SK-N-SH treated with all-trans-retinoic acid at 6 μM for 48 hours (cell line): ENCODE results near the gene AVPR1B.

ENCODE experiments used
- ATAC-seq: fragments of 200-7000 bp; cut with Tn5 transposase; 3 replicates; pipeline ENCODE4 v1.9.1; 2020; ENCODE audit warnings: mild to moderate bottlenecking, moderate library complexity
- ARNTL ChIP-seq: fragments of 450-650 bp; formaldehyde crosslinking; IDR thresholded peaks from 2 replicates; pipeline ENCODE4 v1.5.0; 2020; ENCODE audit warnings: low read depth, mild to moderate bottlenecking, moderate library complexity, borderline replicate concordance
- BACH2 ChIP-seq: fragments of 250-450 bp; sonication (Bioruptor Pico); IDR thresholded peaks from 2 replicates; pipeline ENCODE4 v1.9.0; 2021; ENCODE audit warnings: mild to moderate bottlenecking, borderline replicate concordance
- CSRNP3 ChIP-seq: fragments of 250-450 bp; sonication (Bioruptor Pico); IDR thresholded peaks from 2 replicates; pipeline ENCODE4 v1.5.1; 2021; ENCODE audit warnings: mild to moderate bottlenecking, moderate library complexity
- ESRRG ChIP-seq: fragments of 250-450 bp; sonication (Bioruptor Pico); IDR thresholded peaks from 2 replicates; pipeline ENCODE4 v1.6.1; 2021; ENCODE audit warnings: mild to moderate bottlenecking
- GLIS3 ChIP-seq: fragments of 250-450 bp; sonication (Bioruptor Pico); IDR thresholded peaks from 2 replicates; pipeline ENCODE4 v1.5.0; 2020; ENCODE audit warnings: mild to moderate bottlenecking, moderate library complexity
- ISL1 ChIP-seq: fragments of 250-450 bp; sonication (Bioruptor Pico); IDR thresholded peaks from 2 replicates; pipeline ENCODE4 v2.1.2; 2022; ENCODE audit warnings: mild to moderate bottlenecking, moderate library complexity
- OSR1 ChIP-seq: fragments of 250-450 bp; sonication (Bioruptor Pico); IDR thresholded peaks from 2 replicates; pipeline ENCODE4 v1.8.0; 2022; ENCODE audit warnings: moderate library complexity, mild to moderate bottlenecking, inconsistent platforms
- PATZ1 ChIP-seq: fragments of 250-450 bp; sonication (Bioruptor Pico); IDR thresholded peaks from 2 replicates; pipeline ENCODE4 v1.8.0; 2020; ENCODE audit warnings: mild to moderate bottlenecking, moderate library complexity, borderline replicate concordance
- POU6F1 ChIP-seq: fragments of 250-450 bp; sonication (Bioruptor Pico); IDR thresholded peaks from 2 replicates; pipeline ENCODE4 v1.8.0; 2021; ENCODE audit warnings: low read depth, mild to moderate bottlenecking, moderate library complexity, borderline replicate concordance
- PPARA ChIP-seq: fragments of 250-450 bp; sonication (Bioruptor Pico); IDR thresholded peaks from 2 replicates; pipeline ENCODE4 v1.5.0; 2020; ENCODE audit warnings: mild to moderate bottlenecking, borderline replicate concordance
- RARB ChIP-seq: fragments of 250-450 bp; sonication (Bioruptor Pico); IDR thresholded peaks from 2 replicates; pipeline ENCODE4 v1.8.0; 2021; ENCODE audit warnings: mild to moderate bottlenecking, moderate library complexity
- SNAI2 ChIP-seq: fragments of 250-450 bp; sonication (Bioruptor Pico); IDR thresholded peaks from 2 replicates; pipeline ENCODE4 v1.5.0; 2020; ENCODE audit warnings: mild to moderate bottlenecking, moderate library complexity
- TCF4 ChIP-seq: fragments of 250-450 bp; sonication (Bioruptor Pico); IDR thresholded peaks from 2 replicates; pipeline ENCODE4 v1.8.0; 2021; ENCODE audit warnings: mild to moderate bottlenecking, moderate library complexity, borderline replicate concordance
- TOX ChIP-seq: fragments of 250-450 bp; sonication (Bioruptor Pico); IDR thresholded peaks from 2 replicates; pipeline ENCODE4 v1.8.0; 2021; ENCODE audit warnings: mild to moderate bottlenecking, moderate library complexity, borderline replicate concordance
- ZC3H10 ChIP-seq: fragments of 250-450 bp; sonication (Bioruptor Pico); IDR thresholded peaks from 2 replicates; pipeline ENCODE4 v1.5.1; 2021; ENCODE audit warnings: mild to moderate bottlenecking, moderate library complexity
- ZFP3 ChIP-seq: fragments of 250-450 bp; sonication (Bioruptor Pico); IDR thresholded peaks from 2 replicates; pipeline ENCODE4 v1.5.0; 2020; ENCODE audit warnings: mild to moderate bottlenecking, moderate library complexity
- ZFP30 ChIP-seq: fragments of 450-650 bp; formaldehyde crosslinking; IDR thresholded peaks from 2 replicates; pipeline ENCODE4 v1.5.0; 2022; ENCODE audit warnings: mild to moderate bottlenecking, moderate library complexity
- ZNF565 ChIP-seq: fragments of 450-650 bp; formaldehyde crosslinking; conservative IDR thresholded peaks from 2 replicates; pipeline ENCODE4 v1.5.0; 2020; ENCODE audit warnings: low read depth, mild to moderate bottlenecking, moderate library complexity
- ZNF70 ChIP-seq: fragments of 450-650 bp; formaldehyde crosslinking; IDR thresholded peaks from 2 replicates; pipeline ENCODE4 v1.5.0; 2020; ENCODE audit warnings: mild to moderate bottlenecking, moderate library complexity
- ZNF8 ChIP-seq: fragments of 450-650 bp; formaldehyde crosslinking; IDR thresholded peaks from 2 replicates; pipeline ENCODE4 v1.5.0; 2020; ENCODE audit warnings: mild to moderate bottlenecking, moderate library complexity

The AVPR1B gene

GRCh38 chr1:206136241-206136640, 19.1 kb upstream of the AVPR1B start:
- TF ChIP-seq CSRNP3 (CRISPR knock-in tag) (no peak), PPARA (no peak), ZNF70 (CRISPR knock-in tag) (no peak), OSR1 (no peak), ZNF8 (CRISPR knock-in tag) (no peak), TOX (CRISPR knock-in tag) (no peak)
- TF ChIP-seq, all 23 proteins: peak for 0
- no peak for ATAC-seq

GRCh38 chr1:206135248-206135647, 18.1 kb upstream of the AVPR1B start:
- no peak for TF ChIP-seq OSR1
- no peak for TF ChIP-seq ARNTL
- TF ChIP-seq TOX (CRISPR knock-in tag) = no peak
- TF ChIP-seq TCF4 = no peak
- no peak for TF ChIP-seq ESRRG (CRISPR knock-in tag)
- TF ChIP-seq ZC3H10 (CRISPR knock-in tag) = no peak
- no peak for TF ChIP-seq PATZ1 (CRISPR knock-in tag)
- TF ChIP-seq GLIS3 (CRISPR knock-in tag) = no peak
- TF ChIP-seq SNAI2 = no peak
- no peak for TF ChIP-seq PPARA
- no peak for TF ChIP-seq CSRNP3 (CRISPR knock-in tag)
- no peak for TF ChIP-seq ZNF8 (CRISPR knock-in tag)
- no peak for TF ChIP-seq POU6F1 (CRISPR knock-in tag)
- TF ChIP-seq RARB (CRISPR knock-in tag) = no peak
- no peak for TF ChIP-seq ZFP3 (CRISPR knock-in tag)
- TF ChIP-seq ISL1 (CRISPR knock-in tag) = no peak
- ATAC-seq = no peak

GRCh38 chr1:206133751-206134415, 16.7 kb upstream of the AVPR1B start:
- TF ChIP-seq ZNF70 (CRISPR knock-in tag) = no peak
- TF ChIP-seq ZNF565 (CRISPR knock-in tag) = no peak
- TF ChIP-seq ZC3H10 (CRISPR knock-in tag) = no peak
- TF ChIP-seq ESRRG (CRISPR knock-in tag) = no peak
- TF ChIP-seq ARNTL = no peak
- no peak for TF ChIP-seq ZFP30 (CRISPR knock-in tag)
- TF ChIP-seq PPARA = no peak
- TF ChIP-seq, all 23 proteins: peak for 0
- ATAC-seq = no peak

GRCh38 chr1:206131037-206131436, 13.8 kb upstream of the AVPR1B start:
- ATAC-seq = no peak
- no peak for TF ChIP-seq TCF4
- TF ChIP-seq ZNF70 (CRISPR knock-in tag) = no peak

- no peak for ATAC-seq
- TF ChIP-seq BACH2 (CRISPR knock-in tag) (no peak), ZNF8 (CRISPR knock-in tag) (no peak), CSRNP3 (CRISPR knock-in tag) (no peak), ZFP30 (CRISPR knock-in tag) (no peak), ISL1 (CRISPR knock-in tag) (no peak)
- TF ChIP-seq, all 23 proteins: peak for 0
Measured at GRCh38 chr1:206128196-206128595, 11.0 kb upstream of the AVPR1B start.
